GM19328 (cell line): Measurements from ENCODE around the gene ROS1.

Experiments
- ATAC-seq: cut with Tn5 transposase; IDR thresholded peaks from one replicate; pipeline ENCODE4 v1.9.1; 2021; ENCODE audit warnings: mild to moderate bottlenecking, moderate library complexity; ENCODE audit not compliant: unreplicated experiment

Gene ROS1

DNA sequence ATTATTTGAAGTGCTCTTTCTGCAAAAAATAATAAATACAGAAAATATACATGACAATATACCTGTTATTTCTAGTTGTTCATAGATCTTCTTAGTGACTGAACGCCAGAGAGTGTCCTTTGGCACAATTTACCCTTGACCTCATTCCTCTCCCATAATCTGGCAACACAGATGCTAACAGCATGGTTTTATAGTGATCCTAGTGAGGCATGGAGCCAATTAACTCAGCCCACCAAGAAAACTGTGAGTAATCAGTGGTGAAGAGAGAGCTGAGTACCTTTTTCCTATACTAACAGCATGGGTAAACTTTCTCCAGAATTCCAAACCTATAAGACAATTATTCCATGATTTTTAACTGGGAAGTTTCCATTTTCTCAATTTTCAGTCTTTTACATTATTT, 99.3 kb downstream of the ROS1 start:
- no peak for ATAC-seq

DNA sequence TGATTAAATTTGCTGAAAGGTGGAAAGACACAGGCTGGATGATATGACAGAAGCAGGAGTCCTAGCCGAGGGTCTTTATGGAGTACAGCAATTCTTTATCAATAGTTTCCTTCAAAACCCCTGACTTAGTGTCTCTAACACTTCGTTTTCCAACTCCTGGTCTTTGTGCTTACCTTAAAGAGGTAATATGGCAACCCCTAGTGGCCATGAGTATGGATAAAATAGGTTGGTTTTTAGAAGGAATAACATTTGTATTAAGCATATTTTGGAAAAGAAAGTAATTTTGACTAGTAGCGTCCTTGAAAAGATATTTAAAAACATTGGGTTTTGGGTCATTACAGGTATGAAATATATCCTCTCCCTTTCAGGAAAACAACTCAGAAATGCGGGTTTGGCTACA, 108.5 kb downstream of the ROS1 start:
- no peak for ATAC-seq

- no peak for ATAC-seq
These were observed 114.0 kb downstream of the ROS1 start for GRCh38 chr6:117311726-117312125.

GRCh38 chr6:117311310-117311709, 114.4 kb downstream of the ROS1 start:
- ATAC-seq, result no peak

DNA sequence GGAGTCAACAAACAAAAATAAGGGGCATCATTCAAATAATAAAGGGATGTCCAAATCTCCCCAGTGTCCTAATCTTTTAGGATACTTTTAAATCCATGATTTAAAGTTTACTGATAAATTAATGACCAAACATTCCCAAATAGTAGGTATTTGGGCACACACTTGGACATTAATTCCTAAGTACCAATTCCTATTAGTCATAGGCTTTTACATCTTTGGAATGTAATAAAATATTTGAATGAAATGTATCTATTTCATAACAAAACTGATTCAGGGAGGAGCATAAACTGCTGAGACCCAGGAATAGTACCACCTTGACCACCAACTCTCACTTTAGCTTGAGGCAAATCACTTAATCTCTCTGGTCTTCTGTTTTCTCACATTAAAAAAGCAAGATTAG, 116.1 kb downstream of the ROS1 start:
- no peak for ATAC-seq

DNA sequence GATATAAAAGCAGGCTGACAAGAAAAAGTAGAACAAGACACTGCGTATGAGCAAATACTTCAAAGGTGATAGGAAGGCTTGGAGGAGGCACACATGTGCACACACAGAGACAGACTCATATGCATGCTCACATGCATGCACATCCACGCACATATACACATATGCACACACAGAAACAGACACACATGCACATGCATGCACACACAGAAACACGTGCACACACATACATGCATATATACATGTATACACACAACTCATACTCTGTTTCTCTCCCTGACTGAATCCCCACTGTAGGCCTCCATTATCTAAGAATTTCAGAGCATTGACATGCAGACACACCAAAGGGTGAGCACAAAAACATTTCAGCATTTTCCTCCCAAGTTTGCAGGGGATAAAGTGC, 116.7 kb downstream of the ROS1 start:
- ATAC-seq, result no peak

DNA sequence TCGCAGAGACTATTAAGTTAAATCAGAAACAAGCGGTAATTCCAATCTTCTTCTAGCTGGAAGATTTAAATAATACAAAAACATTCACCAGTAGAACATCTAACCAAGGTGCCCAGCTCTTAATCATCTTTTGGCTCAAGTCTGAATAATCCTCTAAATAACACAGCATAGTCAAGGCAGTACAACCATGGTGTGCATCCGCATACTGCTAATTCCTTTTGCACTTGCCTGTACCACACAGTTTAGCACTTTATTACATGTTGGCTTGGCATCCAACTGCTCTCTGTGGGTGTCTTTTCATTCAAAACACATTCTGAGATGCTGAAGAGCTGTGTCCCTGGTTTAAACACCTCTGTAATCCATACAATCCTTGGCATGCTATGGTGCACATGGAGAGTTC, 118.1 kb downstream of the ROS1 start:
- no peak for ATAC-seq

DNA sequence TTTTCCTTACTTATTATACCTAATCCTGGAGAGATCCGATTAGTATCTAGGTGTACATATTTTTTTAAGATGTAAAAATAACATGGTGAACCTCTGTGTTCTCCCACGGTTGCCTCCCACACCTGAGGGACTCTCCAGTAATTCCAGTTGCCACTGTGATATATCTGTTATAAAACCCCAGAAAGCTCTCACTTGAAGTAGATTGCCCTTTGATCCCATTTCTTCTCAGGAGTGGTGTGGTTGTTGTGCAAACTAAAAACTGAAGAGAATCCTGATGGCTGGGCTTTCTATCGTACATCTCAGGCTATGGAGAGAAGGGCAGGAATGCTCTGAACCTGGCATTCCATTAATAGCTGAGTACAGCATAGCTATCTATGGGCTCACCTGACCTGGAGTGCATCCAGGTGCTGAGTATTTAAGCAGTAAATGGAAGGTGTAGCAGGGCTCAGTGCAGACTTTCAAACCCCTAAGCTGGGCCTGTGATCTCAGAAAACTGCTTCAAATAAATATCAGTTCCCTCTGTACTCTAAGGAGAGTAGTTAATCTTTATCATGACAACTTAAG, 119.4 kb downstream of the ROS1 start:
- no peak for ATAC-seq

GRCh38 chr6:117304446-117304845, 121.3 kb downstream of the ROS1 start:
- ATAC-seq, result no peak

- no peak for ATAC-seq
These were observed 122.4 kb downstream of the ROS1 start for GRCh38 chr6:117303323-117303722.

GRCh38 chr6:117298941-117299340, 126.8 kb downstream of the ROS1 start:
- ATAC-seq, result no peak

- ATAC-seq, result no peak
These were observed 135.4 kb downstream of the ROS1 start for GRCh38 chr6:117290173-117290846.

GRCh38 chr6:117288083-117288715, 137.5 kb downstream of the ROS1 start:
- ATAC-seq, result no peak

DNA sequence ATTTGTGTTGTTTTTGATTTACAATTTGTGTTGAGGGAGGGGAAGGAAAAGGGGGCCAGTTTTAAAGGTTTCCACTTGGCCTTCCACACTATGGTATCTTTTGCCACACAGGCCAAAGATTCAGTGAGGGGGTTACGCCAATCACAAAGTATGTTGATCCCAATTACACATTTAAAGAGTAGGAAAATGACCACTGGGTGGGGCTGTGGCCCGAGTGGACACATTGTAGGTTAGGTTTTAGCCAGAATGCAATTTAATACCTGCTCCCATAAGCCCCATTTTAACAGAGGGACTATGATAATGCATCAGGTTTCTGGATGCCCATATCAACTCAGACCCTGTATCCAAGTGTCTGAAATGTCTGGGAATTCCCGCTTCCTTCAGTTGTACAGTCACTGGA, 144.8 kb downstream of the ROS1 start:
- ATAC-seq, result no peak

GRCh38 chr6:117276778-117277316, 148.9 kb downstream of the ROS1 start:
- no peak for ATAC-seq

DNA sequence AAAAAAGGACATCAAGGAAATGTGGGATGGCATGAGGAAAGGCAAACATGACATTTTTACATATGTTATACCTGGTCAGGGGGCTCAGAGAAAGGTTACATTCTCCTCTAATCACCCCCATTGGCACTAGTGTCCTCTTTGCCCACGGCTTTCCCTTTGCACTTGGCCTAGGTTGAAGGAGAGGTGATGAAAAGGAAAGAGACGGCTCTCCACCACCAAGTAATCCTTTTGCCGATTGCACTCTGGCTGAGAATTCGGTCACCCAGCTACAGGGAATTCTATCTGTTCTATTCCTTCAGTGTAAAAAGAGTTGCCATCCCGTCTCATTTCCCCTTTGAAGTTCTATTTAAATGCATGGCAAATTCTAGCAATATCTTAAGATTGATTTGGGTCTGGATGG, 150.0 kb downstream of the ROS1 start:
- ATAC-seq, result no peak

GRCh38 chr6:117275205-117275604, 150.5 kb downstream of the ROS1 start:
- ATAC-seq, result no peak

- no peak for ATAC-seq
These were observed 152.9 kb downstream of the ROS1 start for GRCh38 chr6:117272891-117273290.

- no peak for ATAC-seq
These were observed 153.5 kb downstream of the ROS1 start for GRCh38 chr6:117272032-117272866.

GRCh38 chr6:117270843-117271507, 154.8 kb downstream of the ROS1 start:
- ATAC-seq, result no peak
